ENCODE measurements around the gene BTD. TPM values are rescaled to one million over a fixed set of nuclear protein-coding genes. Genes with fewer than 3 reads are reported as not detected.

Gene BTD
- total RNA-seq, 2 donors from 2014 or later = 5.9 to 11.0 TPM

DNA sequence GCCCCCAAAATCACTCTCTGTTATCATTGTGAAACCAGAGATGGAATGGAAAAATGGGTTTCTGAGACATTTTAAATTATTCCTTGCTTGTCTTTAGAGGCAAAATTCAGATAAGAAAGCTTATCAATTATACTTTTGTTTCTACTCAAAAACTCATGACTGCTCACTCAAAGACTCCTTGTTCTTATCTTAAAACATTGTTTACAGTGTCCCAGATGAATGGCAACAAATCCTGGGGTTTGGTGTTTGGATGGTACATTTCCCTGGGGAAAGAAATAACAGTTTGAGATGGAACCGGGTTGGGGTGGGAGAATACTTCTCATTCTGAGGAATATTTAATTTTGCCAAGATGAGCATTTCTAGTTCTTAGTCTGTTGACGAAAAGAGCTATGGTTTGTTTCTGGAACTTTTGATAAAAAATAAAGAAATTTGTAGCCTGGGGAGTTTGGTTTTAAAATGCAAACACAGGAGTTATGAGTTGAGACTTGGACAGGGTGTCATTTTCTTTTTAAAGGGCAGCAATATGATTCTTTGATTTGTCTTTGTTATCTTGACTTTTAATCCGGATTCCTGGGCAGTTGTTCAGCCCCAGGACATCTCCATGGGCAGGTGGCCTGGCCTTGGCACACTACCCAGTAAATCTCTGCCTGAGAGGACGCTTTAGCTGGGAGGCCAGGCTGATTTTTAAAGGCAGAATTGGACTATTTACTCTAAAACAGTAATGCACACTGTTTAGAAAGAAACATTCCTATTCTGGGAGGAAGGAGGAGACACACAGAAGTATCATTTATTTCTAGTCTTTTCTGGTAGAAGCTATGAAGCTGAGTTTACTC, 32.4 kb downstream of the BTD start:
- Mint-ChIP-seq H3K27me3 (ENCODE audit: low read depth) (no peaks in the 10 kb centered on the region), H3K36me3 (ENCODE audit: insufficient read depth in 2 of 2) (peaks cover 0 to 2% of the 10 kb centered on the region in 2 donors), H3K4me3 (no peak overlapping the region), H3K4me1 (ENCODE audit: low read depth) (peaks cover 85% of the 10 kb centered on the region), H3K9me3 (no peaks in the 10 kb centered on the region), H3K27ac (no peak overlapping the region)
- ATAC-seq (replicated peaks in 1 of 2) (no peak), DNase-seq (no peak)

DNA sequence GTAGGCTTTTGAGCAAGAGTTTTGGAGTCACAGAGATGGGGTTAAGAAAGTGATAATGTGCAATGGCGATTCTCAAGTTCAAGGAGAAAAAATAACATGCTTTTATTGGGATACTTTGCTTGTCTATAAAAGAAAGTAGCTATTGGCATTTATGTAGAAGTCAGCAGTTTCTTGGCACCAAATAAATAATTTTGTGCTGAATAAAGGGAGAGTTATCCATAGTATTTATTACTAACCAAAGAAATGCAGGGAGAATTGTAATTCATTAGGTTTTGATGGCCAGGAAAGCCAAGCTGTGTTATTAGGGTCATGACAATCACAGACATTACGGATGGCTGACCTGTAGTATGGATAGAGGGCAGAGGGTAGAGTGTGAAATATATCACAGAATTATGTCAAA, 33.1 kb downstream of the BTD start:
- Mint-ChIP-seq H3K9me3 (no peaks in the 10 kb centered on the region), H3K4me1 (ENCODE audit: low read depth) (peaks cover 81% of the 10 kb centered on the region), H3K36me3 (ENCODE audit: insufficient read depth in 2 of 2) (peaks cover 0 to 2% of the 10 kb centered on the region in 2 donors), H3K4me3 (no peak overlapping the region), H3K27me3 (ENCODE audit: low read depth) (no peaks in the 10 kb centered on the region), H3K27ac (peak overlapping the region; percentile 20)
- DNase-seq (no peak), ATAC-seq (replicated peaks in 1 of 2) (no peak)

GRCh38 chr3:15635121-15635661, 33.6 kb downstream of the BTD start:
- H3K4me1 Mint-ChIP-seq (ENCODE audit: low read depth) = peaks cover 76% of the 10 kb centered on the region
- no peak for DNase-seq
- ATAC-seq (replicated peaks in 1 of 2) = no peak
- peak overlapping the region; percentile 20 for H3K27ac Mint-ChIP-seq
- H3K36me3 Mint-ChIP-seq (ENCODE audit: insufficient read depth in 2 of 2) = peaks cover 0 to 2% of the 10 kb centered on the region in 2 donors
- H3K27me3 Mint-ChIP-seq (ENCODE audit: low read depth) = no peaks in the 10 kb centered on the region
- no peak overlapping the region for H3K4me3 Mint-ChIP-seq
- H3K9me3 Mint-ChIP-seq = no peaks in the 10 kb centered on the region

GRCh38 chr3:15636028-15636709, 34.6 kb downstream of the BTD start:
- ATAC-seq (replicated peaks in 1 of 2) (peak; percentile 78 to 83), DNase-seq (peak; percentile 63 to 67)
- H3K4me1 Mint-ChIP-seq (ENCODE audit: low read depth) = peaks cover 67% of the 10 kb centered on the region
- H3K9me3 Mint-ChIP-seq = no peaks in the 10 kb centered on the region
- peak overlapping the region; percentile 74 to 87 for H3K4me3 Mint-ChIP-seq
- peaks cover 0 to 2% of the 10 kb centered on the region in 2 donors for H3K36me3 Mint-ChIP-seq (ENCODE audit: insufficient read depth in 2 of 2)
- H3K27me3 Mint-ChIP-seq (ENCODE audit: low read depth) = no peaks in the 10 kb centered on the region
- H3K27ac Mint-ChIP-seq = peak overlapping the region; percentile 95

DNA sequence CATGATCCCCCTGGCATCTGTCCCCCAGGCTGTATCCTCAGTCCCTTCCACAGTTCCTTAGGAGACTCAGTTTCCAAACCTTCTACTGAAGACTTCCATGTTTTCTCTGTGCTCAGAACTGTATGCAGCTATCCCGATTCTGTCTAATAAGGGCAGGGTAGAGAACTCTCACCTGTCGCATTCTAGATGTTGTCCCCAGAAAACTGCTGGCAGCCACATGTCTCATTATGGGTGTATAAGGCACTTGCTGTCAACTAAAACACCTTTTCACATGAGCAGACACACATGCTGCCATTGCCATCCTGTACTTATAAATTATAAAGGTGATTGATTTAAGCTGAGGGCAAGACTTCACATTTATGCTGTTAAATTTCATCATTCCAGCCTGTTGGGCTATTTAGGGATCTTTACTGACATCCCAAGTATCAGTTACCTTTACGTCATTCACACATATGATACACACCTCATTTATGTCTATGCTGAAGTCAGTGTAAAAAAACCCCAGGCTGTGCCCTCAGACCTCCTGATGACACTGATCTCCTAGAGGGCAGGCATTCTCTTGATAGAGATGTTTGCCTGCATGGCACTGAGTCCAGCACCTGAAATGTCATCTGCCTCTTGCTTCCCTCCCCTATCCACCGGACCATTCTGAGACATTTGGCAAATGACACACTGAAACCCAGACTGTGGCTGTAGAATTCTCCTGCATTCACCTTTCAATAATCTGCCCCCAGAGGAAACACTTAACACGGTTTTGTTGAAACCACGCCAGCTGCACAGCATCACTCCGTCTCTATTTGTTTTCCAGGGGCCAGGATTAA, 35.8 kb downstream of the BTD start:
- Mint-ChIP-seq H3K4me3 (peak overlapping the region; percentile 33 to 51), H3K9me3 (no peaks in the 10 kb centered on the region), H3K4me1 (ENCODE audit: low read depth) (peaks cover 61% of the 10 kb centered on the region), H3K27me3 (ENCODE audit: low read depth) (no peaks in the 10 kb centered on the region), H3K27ac (peak overlapping the region; percentile 89), H3K36me3 (ENCODE audit: insufficient read depth in 2 of 2) (peaks cover 0 to 2% of the 10 kb centered on the region in 2 donors)
- ATAC-seq (replicated peaks in 1 of 2) (peak; percentile 50 to 52), DNase-seq (peak; percentile 35 to 41)

DNA sequence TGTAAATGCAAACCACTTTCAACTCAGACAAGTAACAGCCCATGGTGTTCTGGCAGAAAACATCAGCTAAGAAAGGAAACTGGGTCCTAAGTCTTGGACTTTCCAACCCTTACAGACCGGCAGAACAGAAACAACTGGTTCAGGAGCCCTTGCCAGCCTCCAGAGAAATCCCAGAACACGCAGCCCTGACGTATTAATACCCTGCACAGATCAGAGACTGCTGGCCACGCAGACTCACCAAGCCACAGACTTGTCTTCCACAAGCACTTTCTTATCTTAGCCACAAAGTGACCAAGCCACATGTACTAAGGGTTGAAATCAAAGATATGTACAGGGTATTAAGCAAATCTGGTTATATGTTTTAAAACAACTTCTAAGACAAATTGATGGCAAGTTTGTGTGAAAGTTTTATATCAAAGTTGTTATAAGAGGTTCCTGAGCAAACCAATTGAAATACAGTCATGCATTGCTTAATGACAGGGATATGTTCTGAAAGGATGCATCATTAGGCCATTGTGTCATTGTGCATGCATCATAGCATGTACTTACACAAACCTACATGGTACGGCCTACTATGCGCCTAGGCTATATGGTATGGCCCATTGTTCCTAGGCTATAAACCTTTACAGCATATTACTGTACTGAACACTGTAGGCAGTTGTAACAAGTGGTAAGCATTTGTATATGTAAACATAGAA, 36.8 kb downstream of the BTD start:
- H3K36me3 Mint-ChIP-seq (ENCODE audit: insufficient read depth in 2 of 2) = peaks cover 0 to 2% of the 10 kb centered on the region in 2 donors
- H3K27ac Mint-ChIP-seq = peak overlapping the region; percentile 89
- peak in 1 of 2 donors; percentile 35 for DNase-seq
- H3K9me3 Mint-ChIP-seq = no peaks in the 10 kb centered on the region
- H3K27me3 Mint-ChIP-seq (ENCODE audit: low read depth) = no peaks in the 10 kb centered on the region
- H3K4me3 Mint-ChIP-seq = peak overlapping the region; percentile 33 to 51
- peaks cover 59% of the 10 kb centered on the region for H3K4me1 Mint-ChIP-seq (ENCODE audit: low read depth)
- ATAC-seq (replicated peaks in 1 of 2) = peak; percentile 25 to 36

- ATAC-seq (replicated peaks in 1 of 2) = peak; percentile 23 to 48
These were observed 37.3 kb downstream of the BTD start for GRCh38 chr3:15638891-15639262.

DNA sequence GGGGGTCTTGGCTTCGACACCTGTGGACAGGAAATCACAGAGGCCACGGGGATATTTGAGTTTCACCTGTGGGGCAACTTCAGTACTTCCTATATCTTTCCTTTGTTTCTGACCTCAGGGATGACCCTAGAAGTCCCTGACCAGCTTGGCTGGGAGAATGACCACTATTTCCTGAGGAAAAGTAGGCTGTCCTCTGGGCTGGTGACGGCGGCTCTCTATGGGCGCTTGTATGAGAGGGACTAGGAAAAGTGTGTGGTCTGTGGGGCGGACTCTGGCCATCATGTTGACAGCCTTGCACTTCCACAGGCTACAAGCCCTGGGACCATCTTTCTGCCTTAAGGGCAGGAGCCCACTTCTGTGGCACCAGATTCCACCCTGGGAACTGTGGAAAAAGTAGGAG, 43.7 kb downstream of the BTD start:
- peaks cover 6% of the 10 kb centered on the region for H3K27me3 Mint-ChIP-seq (ENCODE audit: low read depth)
- H3K36me3 Mint-ChIP-seq (ENCODE audit: insufficient read depth in 2 of 2) = peaks cover 4% of the 10 kb centered on the region in 2 donors
- H3K4me1 Mint-ChIP-seq (ENCODE audit: low read depth) = peaks cover 57% of the 10 kb centered on the region
- no peak for DNase-seq
- no peak overlapping the region for H3K27ac Mint-ChIP-seq
- no peak for ATAC-seq (replicated peaks in 1 of 2)
- peaks cover 2% of the 10 kb centered on the region in 2 donors for H3K9me3 Mint-ChIP-seq
- H3K4me3 Mint-ChIP-seq = no peak overlapping the region

More at GRCh38 chr3:15638891-15639262, 37.3 kb downstream of the BTD start:
- no peak overlapping the region for H3K4me3 Mint-ChIP-seq
- H3K36me3 Mint-ChIP-seq (ENCODE audit: insufficient read depth in 2 of 2) = peaks cover 0 to 2% of the 10 kb centered on the region in 2 donors
- peak in 1 of 2 donors; percentile 22 for DNase-seq
- no peaks in the 10 kb centered on the region for H3K27me3 Mint-ChIP-seq (ENCODE audit: low read depth)
- H3K9me3 Mint-ChIP-seq = no peaks in the 10 kb centered on the region
- peaks cover 54% of the 10 kb centered on the region for H3K4me1 Mint-ChIP-seq (ENCODE audit: low read depth)
- H3K27ac Mint-ChIP-seq = no peak overlapping the region

- Mint-ChIP-seq H3K27ac (no peak overlapping the region), H3K4me1 (ENCODE audit: low read depth) (peaks cover 57% of the 10 kb centered on the region), H3K4me3 (no peak overlapping the region), H3K9me3 (peaks cover 2% of the 10 kb centered on the region in 2 donors), H3K27me3 (ENCODE audit: low read depth) (peaks cover 13% of the 10 kb centered on the region), H3K36me3 (ENCODE audit: insufficient read depth in 2 of 2) (peaks cover 4 to 6% of the 10 kb centered on the region in 2 donors)
- DNase-seq = no peak
- ATAC-seq (replicated peaks in 1 of 2) = no peak
These were observed 44.4 kb downstream of the BTD start for GRCh38 chr3:15645740-15646501.

DNA sequence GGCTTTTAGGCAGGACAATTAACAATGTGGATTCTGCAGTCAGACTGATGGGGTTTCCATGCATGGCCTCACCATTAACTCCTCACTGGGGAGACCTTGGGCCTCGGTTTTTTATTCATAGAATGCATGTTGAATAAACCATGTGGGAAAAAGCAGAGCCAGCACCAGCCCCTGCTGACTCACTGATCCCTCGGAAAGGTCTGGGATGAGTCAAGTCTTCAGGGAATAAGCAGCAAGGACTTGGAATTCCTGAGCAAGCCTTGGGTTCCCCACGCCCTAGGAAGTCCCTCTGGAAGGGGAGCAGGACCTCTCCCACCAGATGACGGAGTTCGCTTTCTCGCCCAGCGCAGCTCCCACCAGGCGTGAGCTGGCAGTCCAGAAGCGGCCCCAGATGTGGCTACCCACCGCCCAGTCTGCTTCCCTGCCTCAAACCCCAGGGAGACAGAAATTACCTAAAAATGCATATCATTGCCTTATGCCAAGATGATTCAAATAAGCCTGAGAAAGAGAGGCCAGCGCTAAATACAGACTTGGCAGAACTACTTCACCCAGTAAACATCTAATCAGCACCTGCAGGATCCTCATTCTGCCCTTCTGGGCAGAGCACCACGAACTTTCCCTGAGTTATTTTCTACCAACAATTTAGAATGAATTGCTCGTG, 45.4 kb downstream of the BTD start:
- Mint-ChIP-seq H3K4me3 (peak overlapping the region; percentile 69 to 87), H3K4me1 (ENCODE audit: low read depth) (peaks cover 53% of the 10 kb centered on the region)
- no peak for DNase-seq

DNA sequence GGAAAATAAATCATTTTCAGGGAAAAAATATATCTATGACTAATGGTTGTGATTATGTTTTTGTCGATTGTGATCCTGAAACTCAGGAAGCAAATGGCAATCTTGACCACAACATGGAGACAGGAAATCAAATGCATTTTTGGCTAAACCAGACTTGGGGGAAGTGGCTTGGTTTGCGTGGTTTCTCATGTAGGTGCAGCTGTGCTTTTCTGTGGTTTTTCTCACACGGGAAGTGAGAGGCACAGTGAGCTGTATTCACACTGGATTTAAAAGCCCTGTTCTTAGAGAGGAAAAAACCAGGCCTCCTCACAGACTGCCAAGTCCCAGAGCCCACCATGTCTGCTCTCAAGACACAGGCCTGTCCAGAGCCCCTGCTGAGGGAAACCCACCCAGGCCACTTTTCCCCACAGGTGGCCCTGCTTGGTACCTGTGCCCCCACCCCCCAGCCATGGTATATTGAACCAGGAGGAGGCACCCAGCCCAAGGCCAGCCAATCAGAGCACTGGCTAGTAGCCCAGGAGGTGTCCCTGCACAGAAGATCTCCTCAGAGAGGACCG, 46.1 kb downstream of the BTD start:
- Mint-ChIP-seq H3K27me3 (ENCODE audit: low read depth) (peaks cover 17% of the 10 kb centered on the region), H3K4me1 (ENCODE audit: low read depth) (peaks cover 52% of the 10 kb centered on the region), H3K27ac (peak overlapping the region; percentile 93), H3K4me3 (peak overlapping the region; percentile 69 to 87), H3K36me3 (ENCODE audit: insufficient read depth in 2 of 2) (peaks cover 4 to 6% of the 10 kb centered on the region in 2 donors), H3K9me3 (peaks cover 2% of the 10 kb centered on the region in 2 donors)
- DNase-seq (peak; percentile 61 to 64), ATAC-seq (replicated peaks in 1 of 2) (peak; percentile 92 to 93)

More for the DNA sequence above, 45.4 kb downstream of the BTD start:
- peaks cover 17% of the 10 kb centered on the region for H3K27me3 Mint-ChIP-seq (ENCODE audit: low read depth)
- peak overlapping the region; percentile 93 for H3K27ac Mint-ChIP-seq
- peaks cover 4 to 6% of the 10 kb centered on the region in 2 donors for H3K36me3 Mint-ChIP-seq (ENCODE audit: insufficient read depth in 2 of 2)
- ATAC-seq (replicated peaks in 1 of 2) = peak; percentile 52 to 58
- H3K9me3 Mint-ChIP-seq = peaks cover 2% of the 10 kb centered on the region in 2 donors

All from activated T-cell treated with anti-CD3 and anti-CD28 coated beads, Interleukin-2, amount 50 U/mL, for 72 hours (primary cell).